Jurkat, Clone E6-1 (cell line): ENCODE results near the gene DGKH.
"Not testable (repeated sequence)": the region's sequence is repeated elsewhere in the genome, so short reads cannot be mapped to it uniquely, and the experiment has no call there.

Experiments used
- DNase-seq: peaks from one replicate; pipeline ENCODE4 v3.0.0-alpha.2; 2011; ENCODE audit warnings: low read depth, low spot score
- H3K4me3 ChIP-seq: 2 replicates; pipeline ENCODE4 v1.5.1; 2011; ENCODE audit warnings: mild to moderate bottlenecking, low read length, control low read depth, moderate library complexity

DGKH gene

GRCh38 chr13:42065414-42065813 is 17.0 kb downstream of the DGKH start:
- H3K4me3 ChIP-seq: no peak overlapping the region
- no peak for DNase-seq

DNA sequence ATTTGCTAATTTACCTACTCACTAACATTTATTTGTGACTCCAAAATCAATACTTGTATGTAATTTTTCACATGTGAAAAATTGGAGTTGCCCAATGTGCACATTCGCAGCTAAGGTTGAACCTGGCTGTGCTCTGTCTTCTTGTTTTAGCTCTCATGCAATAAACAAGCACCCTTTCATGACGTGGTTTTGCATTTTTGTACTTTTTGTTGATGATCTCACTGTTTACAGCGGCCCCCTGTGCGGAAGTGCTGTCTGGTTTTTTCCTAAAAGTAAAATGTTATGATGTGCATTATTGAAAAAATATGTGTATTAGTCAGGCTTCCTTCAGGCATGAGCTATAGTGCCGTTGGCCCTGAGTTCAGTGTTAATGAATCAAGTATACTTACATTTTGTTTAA is 18.1 kb downstream of the DGKH start:
- no peak overlapping the region for H3K4me3 ChIP-seq
- DNase-seq: no peak

DNA sequence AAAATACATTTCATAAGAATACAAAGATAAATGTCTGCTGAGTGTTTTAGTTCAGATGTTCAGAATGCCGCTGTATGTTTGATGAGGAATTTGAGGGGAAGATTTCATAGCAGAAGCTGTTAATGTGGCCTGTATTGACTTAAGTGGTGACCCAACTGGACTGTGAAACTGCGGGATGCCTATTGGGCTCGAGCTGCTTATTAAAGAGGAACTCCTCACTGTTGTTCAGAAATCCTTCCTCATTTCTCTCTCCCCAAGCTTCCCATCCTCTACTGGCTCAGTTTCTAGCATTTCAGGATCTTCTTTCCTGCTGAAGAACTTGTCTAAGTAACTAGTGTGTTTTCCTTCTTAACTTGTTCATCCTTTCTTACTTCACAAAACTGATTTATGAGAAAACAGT is 20.4 kb downstream of the DGKH start:
- H3K4me3 ChIP-seq: no peak overlapping the region
- DNase-seq: no peak

GRCh38 chr13:42070599-42070998 is 22.2 kb downstream of the DGKH start:
- H3K4me3 ChIP-seq, DNase-seq: not testable (repeated sequence)

- H3K4me3 ChIP-seq: peak overlapping the region; percentile 16
- peak; percentile 28 for DNase-seq
These were observed 22.7 kb downstream of the DGKH start for GRCh38 chr13:42071179-42071578.

DNA sequence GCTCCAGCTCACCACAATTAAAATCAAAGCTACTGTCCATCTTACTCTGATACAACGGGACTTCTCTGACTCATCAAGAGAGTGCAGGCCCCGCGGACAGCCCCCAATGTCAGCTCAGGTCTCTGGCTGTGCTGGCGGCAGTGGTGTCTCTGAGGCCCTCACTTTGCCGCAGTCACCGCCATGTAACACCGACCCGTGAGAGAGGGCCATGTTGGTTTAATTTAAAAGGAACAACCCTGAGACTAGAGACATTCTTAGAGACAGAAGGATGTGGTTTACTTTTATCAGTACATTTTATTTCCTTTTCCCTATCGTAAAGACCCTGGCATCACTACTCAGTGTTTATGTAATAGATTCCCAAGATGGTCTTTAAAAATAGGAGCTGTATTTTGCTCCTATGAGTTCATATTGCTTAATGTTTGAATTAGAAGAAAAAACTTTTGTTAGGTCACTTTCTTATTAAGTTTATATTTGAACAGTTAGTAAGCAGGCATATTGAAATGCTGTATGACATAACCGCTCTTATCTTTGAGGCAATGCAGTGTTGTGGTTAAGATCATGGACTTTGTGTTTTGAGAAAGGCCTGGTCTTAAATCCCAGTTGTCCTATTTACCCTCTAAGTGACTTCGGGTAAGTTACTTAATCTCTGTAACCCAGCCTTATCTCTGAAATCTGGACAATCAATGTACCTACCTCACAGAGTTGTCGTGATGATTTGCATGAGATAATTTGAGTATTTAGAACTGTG is 23.4 kb downstream of the DGKH start:
- peak; percentile 78 for DNase-seq
- H3K4me3 ChIP-seq: peak overlapping the region; percentile 16

DNA sequence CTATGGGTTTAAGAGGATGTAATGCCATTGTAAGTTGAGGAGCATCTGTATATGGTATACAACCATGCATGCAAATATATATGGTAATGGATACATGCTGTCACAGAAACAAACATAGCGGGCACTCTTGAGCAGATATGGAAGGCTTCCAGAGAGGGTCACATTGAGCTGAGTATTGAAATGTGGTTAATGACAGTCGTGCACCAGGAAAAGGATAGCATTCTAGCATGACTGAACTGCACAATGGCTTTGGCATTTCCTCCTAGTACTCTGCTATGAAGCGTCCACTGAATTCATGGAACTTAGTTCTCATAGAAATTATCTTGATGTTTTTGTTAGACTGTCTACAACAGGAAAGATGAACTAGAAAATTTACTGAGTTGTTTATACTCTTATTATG is 25.2 kb downstream of the DGKH start:
- no peak for DNase-seq
- H3K4me3 ChIP-seq: no peak overlapping the region

DNA sequence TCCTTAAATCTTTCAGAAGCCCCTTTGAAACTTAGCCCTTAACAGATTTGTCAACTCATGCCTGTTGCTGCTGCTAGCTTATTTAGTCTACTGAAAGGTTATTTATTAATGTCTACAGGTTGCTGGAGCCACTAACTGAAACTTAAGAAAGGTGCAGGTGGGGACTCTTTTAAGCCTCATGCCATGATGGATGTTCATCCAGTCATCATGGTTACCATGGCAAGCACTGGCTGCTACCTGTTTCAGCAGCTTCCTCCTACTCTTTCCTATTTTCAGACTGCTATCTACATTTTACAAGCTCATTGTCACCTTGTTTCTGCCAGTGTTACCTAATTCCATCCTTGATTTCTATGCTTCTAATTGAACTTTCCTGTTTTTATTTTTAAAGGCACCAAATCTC is 27.1 kb downstream of the DGKH start:
- no peak for DNase-seq
- H3K4me3 ChIP-seq: no peak overlapping the region

DNA sequence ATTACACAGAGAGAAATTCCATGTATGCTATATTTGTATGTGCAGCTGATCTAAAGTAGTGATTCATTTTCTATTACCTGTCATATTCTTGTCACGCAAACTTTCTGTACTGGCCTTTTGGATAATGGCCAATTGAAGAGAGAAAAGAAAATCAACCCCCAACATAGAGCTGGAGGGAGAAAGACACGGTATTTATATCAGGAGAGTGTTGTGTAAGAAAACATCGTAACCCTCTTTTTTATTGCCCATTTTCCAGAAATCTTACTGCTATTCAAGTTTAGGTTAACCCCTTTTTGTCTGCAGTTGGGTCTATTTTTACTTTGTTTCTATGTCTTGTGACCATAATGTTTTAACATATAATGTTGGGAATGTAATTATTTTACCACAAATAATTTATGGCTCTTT is 27.9 kb downstream of the DGKH start:
- H3K4me3 ChIP-seq: no peak overlapping the region
- no peak for DNase-seq

GRCh38 chr13:42078128-42078808 is 29.8 kb downstream of the DGKH start:
- no peak for DNase-seq
- no peak overlapping the region for H3K4me3 ChIP-seq

- DNase-seq: no peak
- no peak overlapping the region for H3K4me3 ChIP-seq
These were observed 34.8 kb downstream of the DGKH start for GRCh38 chr13:42083138-42083770.

- DNase-seq: no peak
- no peak overlapping the region for H3K4me3 ChIP-seq
These were observed 36.3 kb downstream of the DGKH start for GRCh38 chr13:42084722-42085121.

DNA sequence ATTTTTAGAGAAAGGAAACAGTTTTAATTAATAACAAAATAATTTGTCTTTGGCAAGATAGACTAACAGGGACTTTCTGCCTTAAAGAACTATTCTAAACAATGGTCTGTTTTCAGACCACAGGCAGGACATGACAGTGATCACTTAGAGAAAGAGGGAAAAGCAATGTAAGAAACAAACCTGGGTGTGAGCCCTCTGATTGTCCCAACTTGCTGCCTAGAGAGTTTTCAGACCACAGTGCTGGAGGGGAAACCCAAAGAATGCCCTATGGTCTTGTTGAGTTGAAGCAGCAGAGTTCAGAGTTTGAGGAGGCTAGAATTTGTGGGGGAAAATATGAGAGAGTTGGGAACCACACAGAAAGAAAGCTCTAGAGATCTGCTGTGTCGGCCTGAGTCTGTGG is 38.1 kb downstream of the DGKH start:
- no peak overlapping the region for H3K4me3 ChIP-seq
- no peak for DNase-seq

- no peak overlapping the region for H3K4me3 ChIP-seq
- no peak for DNase-seq
These were observed 46.1 kb downstream of the DGKH start for GRCh38 chr13:42094516-42095040.

DNA sequence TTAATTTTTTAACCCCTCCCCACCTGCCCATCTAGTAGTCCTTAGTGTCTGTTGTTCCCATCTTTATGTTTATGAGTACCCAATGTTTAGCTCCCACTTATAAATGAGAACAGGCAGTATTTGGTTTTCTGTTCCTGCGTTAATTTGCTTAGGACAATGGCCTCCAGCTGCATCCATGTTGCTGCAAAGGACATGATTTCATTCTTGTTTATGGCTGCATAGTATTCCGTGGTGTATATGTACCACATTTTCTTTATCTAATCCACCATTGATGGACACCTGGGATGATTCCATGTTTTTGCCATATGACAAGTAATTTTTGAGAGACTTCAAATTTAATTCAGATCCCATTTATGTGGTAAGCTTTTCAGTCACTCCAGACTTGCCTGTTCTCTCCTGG is 47.8 kb downstream of the DGKH start:
- not testable (repeated sequence) for DNase-seq

GRCh38 chr13:42099962-42100675 is 51.7 kb downstream of the DGKH start:
- H3K4me3 ChIP-seq: no peak overlapping the region
- DNase-seq: no peak

More for the DNA sequence above, 47.8 kb downstream of the DGKH start:
- not testable (repeated sequence) for H3K4me3 ChIP-seq

DNA sequence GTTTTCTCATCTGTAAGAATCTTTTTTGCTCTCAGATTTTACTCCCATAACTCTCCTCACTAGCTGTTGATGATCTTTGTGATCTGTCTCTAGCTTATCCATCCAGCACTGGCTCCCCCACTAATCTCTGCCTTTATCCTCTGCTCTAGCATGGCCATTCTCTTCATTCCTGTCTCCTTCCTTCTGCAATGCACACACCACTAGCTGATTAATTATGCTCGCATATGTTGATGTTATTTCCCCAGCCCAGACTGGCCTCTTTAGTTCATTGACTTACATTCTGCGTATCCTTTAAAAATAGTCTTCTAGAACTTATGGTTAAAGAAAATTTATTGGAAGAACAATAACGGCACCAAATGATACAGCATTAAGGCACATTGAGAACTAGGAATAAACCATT is 52.5 kb downstream of the DGKH start:
- no peak for DNase-seq

GRCh38 chr13:42101821-42102585 is 53.6 kb downstream of the DGKH start:
- no peak for DNase-seq
- H3K4me3 ChIP-seq: no peak overlapping the region

More for the DNA sequence above, 52.5 kb downstream of the DGKH start:
- no peak overlapping the region for H3K4me3 ChIP-seq
